Right cardiac atrium (tissue), 5 donors: ENCODE measurements around the gene SLC9A8. TPM values are rescaled to one million over a fixed set of nuclear protein-coding genes. Genes with fewer than 3 reads are reported as not detected.

Source experiments
- ATAC-seq, 2 donors: fragments of 200-7000 bp; cut with Tn5 transposase; one replicate each; pipeline versions ENCODE4 v1.8.0 to v1.9.1; 2020; ENCODE audit warnings: moderate library complexity in 2 of 2, mild to moderate bottlenecking in 1 of 2
- DNase-seq, 3 donors: peaks; one replicate each; pipeline ENCODE4 v3.0.0-alpha.2; 2020
- H3K27ac ChIP-seq: one replicate; pipeline ENCODE4 v1.5.1; 2013; ENCODE audit warnings: mild to moderate bottlenecking, low read length, control low read depth, moderate library complexity
- H3K27me3 ChIP-seq: one replicate; pipeline ENCODE4 v1.6.1; 2013; ENCODE audit not compliant: control insufficient read depth, insufficient read depth
- H3K4me1 ChIP-seq: one replicate; pipeline ENCODE4 v1.6.1; 2013; ENCODE audit warnings: low read length; ENCODE audit not compliant: control insufficient read depth, insufficient read depth
- H3K4me3 ChIP-seq: one replicate; pipeline ENCODE4 v1.5.1; 2013; ENCODE audit warnings: low read length, control low read depth
- H3K9me3 ChIP-seq: one replicate; pipeline ENCODE4 v1.6.1; 2013; ENCODE audit warnings: low read length; ENCODE audit not compliant: control insufficient read depth
- WGBS: extraction: QIAGEN DNeasy Blood & Tissue Kit; methylation state at CpG from one replicate; pipeline ENCODE4 v1.1.7; 2013; 5-methylcytosine and 5-hydroxymethylcytosine counted together
- intact Hi-C, 4 donors: fragments of 100-400 bp; cut with DNase I; formaldehyde crosslinking; loops; one replicate each; pipeline versions ENCODE4 v1.11.0 to v1.14.0; 2022 to 2023
- polyA plus RNA-seq: library from polyadenylated mRNA; stranded (reverse); fragments of 200-250 nt; gene quantifications from one replicate; pipeline ENCODE4 v1.2.3, GENCODE V29; 2013
- total RNA-seq, 4 donors: library from RNA; stranded (reverse); fragmentation: NEBNext Ultra II Directional; extraction: Animal tissue kit (Norgen Biotek cat#: 25700); gene quantifications; one replicate each; pipeline ENCODE4 v1.2.1, GENCODE V29; 2021
- donor health status: healthy with polysubstance abuse.
- donor health status: DM: no; HTN: yes; CAD: no.
- donor health status: DM: no; HTN: no; CAD: no.
- donor health status: DM: no; HTN: yes; CAD: no; lungs with severe emphysema.
- donor health status: DM: yes; HTN: yes; CAD: no.

SLC9A8 gene
- total and polyA plus RNA-seq, 5 donors: 6.0 to 7.3 (median 7.2) TPM

- ATAC-seq (no peak), DNase-seq (no peak)
- no peaks in the 10 kb centered on the region for H3K9me3 ChIP-seq
- H3K4me3 ChIP-seq: peak overlapping the region; percentile 93
- intact Hi-C loops: no loop called here
- H3K27me3 ChIP-seq: no peaks in the 10 kb centered on the region
- peaks cover 13% of the 10 kb centered on the region for H3K4me1 ChIP-seq
- H3K27ac ChIP-seq: peak overlapping the region; percentile 92
- WGBS: 4% methylated on average over 19 of the region's 19 CpGs
Measured at GRCh38 chr20:49914310-49915117, 101.9 kb downstream of the SLC9A8 start.

DNA sequence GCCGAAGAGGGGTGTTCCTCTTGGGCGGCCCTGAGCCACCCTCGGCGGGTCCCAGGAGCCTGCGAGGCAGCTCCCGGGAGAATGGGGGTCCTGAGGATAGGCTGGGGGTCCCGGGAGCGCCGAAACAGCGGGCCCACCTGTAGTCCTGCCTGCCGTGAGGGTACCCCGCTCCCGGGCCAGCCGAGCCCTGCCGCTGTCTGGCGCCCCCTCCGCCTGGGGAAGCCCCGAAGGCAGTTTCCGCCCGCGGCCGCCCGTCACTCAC lies 102.4 kb downstream of the SLC9A8 start:
- peaks cover 13% of the 10 kb centered on the region for H3K4me1 ChIP-seq

DNA sequence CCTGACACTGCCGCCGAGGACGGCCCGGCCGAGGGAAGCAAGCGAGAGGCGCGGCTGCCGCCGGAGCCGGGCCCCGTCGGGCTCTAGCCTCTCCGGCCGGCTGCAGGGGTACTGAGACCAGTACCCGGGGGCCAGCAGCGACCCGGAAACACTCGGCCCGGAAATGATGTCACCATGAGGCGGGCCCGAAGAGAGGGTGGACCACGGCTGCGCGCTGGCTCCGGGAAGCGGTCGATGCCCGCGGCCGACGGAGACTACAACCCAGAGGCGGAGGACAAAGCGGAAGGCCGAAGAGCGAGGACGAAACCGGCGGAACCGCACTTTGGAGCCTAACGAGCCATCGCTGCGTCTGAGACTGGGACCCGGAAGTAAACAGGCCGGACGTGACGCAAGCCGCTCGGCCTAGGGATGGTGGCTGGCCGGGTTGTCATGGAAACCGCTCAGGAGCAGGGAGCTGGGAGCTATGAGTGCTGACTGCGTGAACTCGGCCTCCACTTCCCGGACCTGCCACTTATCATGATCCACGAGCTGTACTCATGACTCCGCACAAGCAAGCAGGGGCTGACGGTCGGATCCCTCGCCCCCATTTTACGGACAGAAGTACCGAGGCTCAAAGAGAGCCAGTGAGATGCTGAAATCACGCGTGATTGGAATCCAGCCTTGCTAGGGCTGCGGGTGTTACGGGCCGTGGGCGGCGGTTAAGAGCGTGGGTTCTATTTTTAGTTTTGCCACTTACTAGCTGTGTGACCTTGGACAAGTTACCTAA lies 102.9 kb downstream of the SLC9A8 start, which contains the start of gene SPATA2:
SPATA2 (minus strand) TSS at position 150 of the 766 bp plus-strand sequence. CDS start 7,039 bp downstream, outside the sequence.
- no peaks in the 10 kb centered on the region for H3K9me3 ChIP-seq
- H3K27ac ChIP-seq: peak within 1 kb of the TSS; percentile 92
- H3K27me3 ChIP-seq: no peaks in the 10 kb centered on the region
- intact Hi-C loops: no loop called here
- H3K4me1 ChIP-seq: peaks cover 13% of the 10 kb centered on the region
- WGBS: under 1% methylated on average over 69 of the region's 69 CpGs
- peak within 1 kb of the TSS; percentile 93 for H3K4me3 ChIP-seq
- peak; percentile 96 for ATAC-seq
- DNase-seq: peak; percentile 97 to 99 (median 98)

More for the DNA sequence above, 102.4 kb downstream of the SLC9A8 start:
- DNase-seq (no peak), ATAC-seq (peak in 1 of 2 donors; percentile 38)
- WGBS: under 1% methylated on average over 23 of the region's 23 CpGs
- intact Hi-C loops: no loop called here
- Histone ChIP-seq H3K27me3 (no peaks in the 10 kb centered on the region), H3K4me3 (peak overlapping the region; percentile 93), H3K27ac (peak overlapping the region; percentile 92), H3K9me3 (no peaks in the 10 kb centered on the region)

DNA sequence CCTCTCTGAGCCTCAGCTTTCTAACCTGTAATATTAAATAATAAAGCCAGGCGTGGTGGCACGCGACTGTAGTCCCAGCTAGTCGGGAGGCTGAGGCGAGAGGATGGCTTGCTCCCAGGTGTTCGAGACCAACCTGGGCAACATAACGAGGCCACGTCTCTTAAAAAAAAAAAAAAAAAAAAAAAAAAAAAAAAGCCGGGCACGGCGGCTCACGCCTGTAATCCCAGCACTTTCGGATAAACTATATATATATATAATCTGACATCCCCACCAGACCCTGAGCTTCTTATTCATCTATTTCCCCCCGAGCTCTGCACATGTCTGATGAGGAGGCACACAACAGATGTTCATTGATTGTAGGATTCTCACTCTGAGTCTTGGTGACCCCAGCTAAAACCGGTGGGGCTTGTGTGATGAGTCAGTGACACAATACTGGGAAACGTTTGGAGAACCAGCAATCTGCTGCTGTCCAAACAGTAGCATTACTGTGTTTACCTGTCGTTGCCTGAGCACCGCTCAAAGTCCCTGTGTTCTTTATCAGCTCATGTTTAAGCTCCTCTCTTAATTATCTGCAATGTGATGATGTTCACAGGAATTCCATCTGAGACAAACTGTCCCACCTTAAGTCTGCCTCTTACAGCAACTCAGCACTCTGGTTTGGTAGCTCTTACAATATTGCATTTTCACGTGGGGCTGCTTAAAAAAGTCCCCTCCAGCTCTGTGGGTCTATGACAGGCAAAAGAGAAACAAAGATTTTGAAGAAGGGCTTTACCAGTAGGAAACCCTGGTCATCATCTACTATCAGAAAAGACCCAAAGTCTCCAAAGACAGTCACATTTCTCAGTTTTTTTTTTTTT lies 103.7 kb downstream of the SLC9A8 start:
- no peaks in the 10 kb centered on the region for H3K27me3 ChIP-seq
- peak overlapping the region; percentile 93 for H3K4me3 ChIP-seq
- H3K27ac ChIP-seq: peak overlapping the region; percentile 92
- intact Hi-C loops: no loop called here
- H3K9me3 ChIP-seq: no peaks in the 10 kb centered on the region
- WGBS: 37% methylated on average over 19 of the region's 19 CpGs
- peak; percentile 3 to 12 for ATAC-seq
- H3K4me1 ChIP-seq: peaks cover 13% of the 10 kb centered on the region
- no peak for DNase-seq

DNA sequence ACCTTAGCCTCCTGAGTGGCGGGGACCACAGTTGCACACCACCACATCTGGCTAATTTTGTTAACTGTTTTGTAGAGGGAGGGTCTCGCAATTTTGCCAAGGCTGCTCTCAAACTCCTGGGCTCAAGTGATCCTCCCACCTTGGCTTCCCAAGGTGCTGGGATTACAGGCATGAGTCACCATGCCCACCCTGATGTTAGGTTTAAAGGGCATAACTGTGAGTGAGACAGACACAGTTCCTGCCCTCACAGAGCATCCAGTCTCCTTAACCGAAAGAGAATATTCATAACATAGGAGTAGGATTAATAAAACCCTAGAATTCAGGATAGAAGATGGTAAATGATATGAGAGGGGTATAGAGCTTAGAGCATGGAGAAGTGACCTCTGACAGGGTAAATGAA lies 105.8 kb downstream of the SLC9A8 start:
- no peaks in the 10 kb centered on the region for H3K27me3 ChIP-seq
- 91% methylated on average over 3 of the region's 3 CpGs for WGBS
- DNase-seq (no peak), ATAC-seq (no peak)
- no peak overlapping the region for H3K27ac ChIP-seq
- H3K4me3 ChIP-seq: no peak overlapping the region
- intact Hi-C loops: no loop called here
- H3K4me1 ChIP-seq: peaks cover 10% of the 10 kb centered on the region
- no peaks in the 10 kb centered on the region for H3K9me3 ChIP-seq

DNA sequence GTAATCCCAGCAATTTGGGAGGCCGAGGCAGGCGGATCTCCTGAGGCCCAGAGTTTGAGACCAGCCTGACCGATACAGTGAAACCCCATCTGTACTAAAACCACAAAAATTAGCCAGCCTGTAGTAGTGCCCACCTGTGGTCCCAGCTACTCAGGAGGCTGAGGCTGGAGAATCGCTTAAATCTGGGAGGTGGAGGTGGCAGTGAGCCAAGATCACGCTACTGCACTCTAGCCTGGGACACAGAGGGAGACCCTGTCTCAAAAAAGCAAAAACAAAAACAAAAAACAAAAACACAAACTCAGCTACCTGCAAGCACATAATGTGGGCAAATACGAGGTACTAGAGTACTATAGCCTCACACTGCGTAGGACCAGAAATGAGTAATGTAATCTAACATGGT lies 106.4 kb downstream of the SLC9A8 start:
- intact Hi-C loops: no loop called here
- no peak for ATAC-seq

GRCh38 chr20:49919461-49919860 lies 106.8 kb downstream of the SLC9A8 start:
- intact Hi-C loops: no loop called here

More for the DNA sequence above, 106.4 kb downstream of the SLC9A8 start:
- H3K4me3 ChIP-seq: no peak overlapping the region
- no peak for DNase-seq
- H3K27ac ChIP-seq: no peak overlapping the region
- WGBS: 71% methylated on average over 7 of the region's 7 CpGs
- H3K9me3 ChIP-seq: no peaks in the 10 kb centered on the region
- H3K27me3 ChIP-seq: no peaks in the 10 kb centered on the region
- peaks cover 5% of the 10 kb centered on the region for H3K4me1 ChIP-seq

DNA sequence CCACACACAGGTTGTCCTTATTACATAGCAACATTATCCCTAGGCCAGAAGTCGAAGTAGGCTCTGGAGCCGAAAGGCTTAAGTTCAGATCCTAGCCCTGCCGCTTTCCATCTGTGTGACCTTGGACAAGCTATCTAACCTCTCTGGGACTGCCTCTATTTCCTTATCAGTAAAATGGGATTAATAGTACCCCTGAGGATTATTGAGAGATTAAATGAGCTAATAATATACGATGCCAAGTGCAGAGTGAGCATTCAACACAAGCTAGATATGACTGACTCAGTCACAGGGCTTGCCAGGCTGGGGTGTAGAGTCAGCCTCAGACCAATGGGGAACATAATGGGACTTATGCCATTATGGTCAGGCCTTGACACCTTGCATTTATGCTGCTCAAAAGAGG lies 111.6 kb downstream of the SLC9A8 start:
- 67% methylated on average over 4 of the region's 4 CpGs for WGBS
- DNase-seq (no peak), ATAC-seq (no peak)
- Histone ChIP-seq H3K27me3 (no peaks in the 10 kb centered on the region), H3K4me3 (no peak overlapping the region), H3K4me1 (no peaks in the 10 kb centered on the region), H3K27ac (no peak overlapping the region), H3K9me3 (no peaks in the 10 kb centered on the region)
- intact Hi-C loops: no loop called here

More at GRCh38 chr20:49919461-49919860, 106.8 kb downstream of the SLC9A8 start:
- Histone ChIP-seq H3K4me1 (peaks cover 5% of the 10 kb centered on the region), H3K27me3 (no peaks in the 10 kb centered on the region), H3K27ac (no peak overlapping the region), H3K9me3 (no peaks in the 10 kb centered on the region), H3K4me3 (no peak overlapping the region)
- 87% methylated on average over 2 of the region's 2 CpGs for WGBS
- DNase-seq (no peak), ATAC-seq (no peak)

DNA sequence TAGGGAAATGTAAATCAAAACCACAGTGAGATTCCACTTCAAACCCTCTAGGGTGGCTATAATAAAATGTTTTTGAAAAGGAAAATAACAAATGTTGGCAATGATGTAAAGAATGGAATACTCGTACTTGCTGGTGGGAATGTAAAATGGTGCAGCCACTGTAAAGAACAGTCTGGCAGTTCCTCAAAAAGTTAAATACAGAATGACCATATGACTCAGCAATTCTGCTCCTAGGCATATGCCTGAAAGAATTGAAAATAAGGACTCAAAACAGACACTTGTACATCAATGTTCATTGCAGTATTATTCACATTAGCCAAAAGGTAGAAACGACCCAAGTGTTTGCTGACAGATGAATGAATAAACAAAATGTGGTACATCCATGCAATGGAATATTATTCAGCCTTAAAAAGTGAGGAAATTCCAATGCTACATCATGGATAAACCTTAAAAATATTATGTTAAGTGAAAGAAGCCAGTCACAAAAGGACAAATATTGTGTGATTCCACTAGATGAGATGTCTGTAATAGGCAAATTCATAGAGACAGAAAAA lies 113.3 kb downstream of the SLC9A8 start:
- no peaks in the 10 kb centered on the region for H3K9me3 ChIP-seq
- ATAC-seq (no peak), DNase-seq (no peak)
- no peaks in the 10 kb centered on the region for H3K27me3 ChIP-seq
- H3K4me1 ChIP-seq: no peaks in the 10 kb centered on the region
- intact Hi-C loops: no loop called here
- WGBS: 82% methylated on average over 2 of the region's 2 CpGs
- H3K27ac ChIP-seq: no peak overlapping the region
- H3K4me3 ChIP-seq: no peak overlapping the region

DNA sequence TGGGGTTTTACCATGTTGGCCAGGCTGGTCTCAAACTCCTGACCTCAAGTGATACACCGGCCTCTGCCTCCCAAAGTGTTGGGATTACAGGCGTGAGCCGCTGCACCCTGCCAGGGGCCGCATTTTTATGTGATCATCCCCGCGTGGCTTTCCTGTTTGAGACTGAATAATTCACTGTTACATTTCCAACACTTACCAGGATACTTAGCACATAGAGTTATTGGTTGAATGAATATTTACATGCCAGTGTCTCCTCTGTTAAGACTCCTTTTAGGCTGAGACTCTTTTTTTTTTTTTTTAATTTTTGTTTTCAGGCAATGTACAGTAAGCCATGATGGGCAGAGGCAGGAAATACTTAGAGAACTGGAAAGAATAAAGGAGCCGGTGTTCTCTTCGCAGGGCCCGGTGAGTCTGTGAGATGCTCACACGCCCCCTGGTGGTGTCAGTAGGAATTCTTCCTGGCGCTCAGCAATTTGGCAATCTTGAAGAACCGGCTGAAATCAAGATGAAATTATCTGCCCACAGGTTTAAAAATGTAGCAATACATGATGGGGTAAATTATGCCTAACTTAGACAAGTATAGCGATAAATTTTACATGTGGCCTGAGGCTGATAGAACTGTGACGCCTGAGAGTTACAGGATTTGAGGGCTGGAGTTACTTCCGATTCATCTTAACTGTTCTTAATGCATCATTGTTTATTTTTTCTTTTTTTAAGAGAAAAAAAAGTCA lies 115.9 kb downstream of the SLC9A8 start:
- Histone ChIP-seq H3K9me3 (no peaks in the 10 kb centered on the region), H3K4me1 (no peaks in the 10 kb centered on the region), H3K4me3 (no peak overlapping the region), H3K27ac (no peak overlapping the region), H3K27me3 (no peaks in the 10 kb centered on the region)
- intact Hi-C loops: loop anchor here in 2 of 4 donors (2.0 kb wide), 2 partner anchors 316 to 318 kb away; no protein-coding TSS in a partner anchor
- DNase-seq (peak; percentile 73 to 89 (median 83)), ATAC-seq (peak; percentile 84 to 86)
- 11% methylated on average over 15 of the region's 15 CpGs for WGBS
